Fibroblast of the aortic adventitia (primary cell): ENCODE measurements around the gene ANO10. TPM values are rescaled to one million over a fixed set of nuclear protein-coding genes. Genes with fewer than 3 reads are reported as not detected.

ENCODE experiments used
- DNase-seq: peaks from one replicate; pipeline ENCODE4 v3.0.0-alpha.2; 2010; ENCODE audit warnings: low read depth
- H3K4me3 ChIP-seq: 2 replicates; pipeline ENCODE4 v1.5.1; 2011; ENCODE audit warnings: low read depth, mild to moderate bottlenecking, control low read depth, low read length, moderate library complexity
- total RNA-seq: library from RNA; depleted of rRNA; stranded (reverse); fragments of >200 nt; gene quantifications from 2 replicates; pipeline ENCODE4 v1.2.3, GENCODE V29; 2012; ENCODE audit warnings: low replicate concordance
- TF ChIP-seq, protein P1 (sequence below): IDR thresholded peaks from 2 replicates; pipeline ENCODE4 v1.5.1; 2011; ENCODE audit warnings: mild to moderate bottlenecking, low read length, control low read depth, inconsistent platforms; ENCODE audit not compliant: insufficient read depth

Gene ANO10
- total RNA-seq, 1 donor, result 46.4 TPM

DNA sequence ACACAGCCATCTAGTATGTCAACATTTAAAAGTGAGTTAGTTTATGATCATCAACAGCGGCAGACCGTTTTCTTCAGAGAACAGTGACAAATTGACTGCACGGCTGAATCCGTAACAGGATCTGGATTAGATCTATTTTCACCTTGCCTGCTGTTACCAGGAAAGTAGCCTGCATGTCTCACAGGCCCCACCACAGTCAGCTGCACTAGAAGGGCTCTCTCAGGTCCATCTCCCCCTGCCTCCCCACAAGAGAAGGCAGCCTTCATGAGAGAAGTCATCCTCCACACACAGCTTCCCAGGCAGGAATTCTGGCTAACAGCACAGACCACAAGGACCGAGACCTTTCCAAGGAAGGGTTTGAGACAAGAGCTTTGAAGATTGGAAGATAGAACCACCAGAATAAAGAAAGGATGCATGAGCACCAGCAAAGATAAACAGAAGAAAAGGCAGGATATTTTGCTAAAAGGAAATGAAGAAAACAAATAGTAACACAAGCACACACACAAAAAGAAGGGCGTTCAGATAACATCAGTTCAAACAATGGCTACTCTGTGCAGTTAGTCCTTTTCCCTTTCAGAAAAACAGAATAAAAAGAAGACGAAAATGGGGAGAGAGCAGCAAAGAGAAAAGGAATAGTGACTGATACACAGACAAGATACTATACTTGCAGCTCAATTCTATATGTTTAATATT is 208.0 kb downstream of the ANO10 start:
- TF ChIP-seq, protein P1, sequence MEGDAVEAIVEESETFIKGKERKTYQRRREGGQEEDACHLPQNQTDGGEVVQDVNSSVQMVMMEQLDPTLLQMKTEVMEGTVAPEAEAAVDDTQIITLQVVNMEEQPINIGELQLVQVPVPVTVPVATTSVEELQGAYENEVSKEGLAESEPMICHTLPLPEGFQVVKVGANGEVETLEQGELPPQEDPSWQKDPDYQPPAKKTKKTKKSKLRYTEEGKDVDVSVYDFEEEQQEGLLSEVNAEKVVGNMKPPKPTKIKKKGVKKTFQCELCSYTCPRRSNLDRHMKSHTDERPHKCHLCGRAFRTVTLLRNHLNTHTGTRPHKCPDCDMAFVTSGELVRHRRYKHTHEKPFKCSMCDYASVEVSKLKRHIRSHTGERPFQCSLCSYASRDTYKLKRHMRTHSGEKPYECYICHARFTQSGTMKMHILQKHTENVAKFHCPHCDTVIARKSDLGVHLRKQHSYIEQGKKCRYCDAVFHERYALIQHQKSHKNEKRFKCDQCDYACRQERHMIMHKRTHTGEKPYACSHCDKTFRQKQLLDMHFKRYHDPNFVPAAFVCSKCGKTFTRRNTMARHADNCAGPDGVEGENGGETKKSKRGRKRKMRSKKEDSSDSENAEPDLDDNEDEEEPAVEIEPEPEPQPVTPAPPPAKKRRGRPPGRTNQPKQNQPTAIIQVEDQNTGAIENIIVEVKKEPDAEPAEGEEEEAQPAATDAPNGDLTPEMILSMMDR, result no peak
- no peak overlapping the region for H3K4me3 ChIP-seq
- DNase-seq, result no peak

DNA sequence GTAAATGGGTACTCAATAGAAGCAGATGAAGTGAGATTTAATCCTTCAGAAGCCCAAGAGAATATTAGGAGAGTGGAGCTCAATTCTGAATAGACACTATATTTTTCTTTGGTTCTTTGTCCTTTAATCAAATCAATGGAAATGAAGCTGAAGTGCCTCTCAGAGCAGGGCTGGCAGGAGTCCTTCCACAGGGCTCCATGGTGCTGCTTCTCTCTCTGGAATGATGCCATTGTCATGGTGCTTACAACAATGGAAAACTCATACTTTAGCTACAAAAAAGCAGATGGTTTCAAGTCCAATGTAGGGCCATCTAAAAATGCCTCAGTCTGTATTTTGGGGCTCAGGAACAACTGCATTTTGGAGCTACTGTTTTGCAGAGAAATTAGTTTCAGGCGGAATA is 210.4 kb downstream of the ANO10 start:
- TF ChIP-seq, protein P1, result no peak
- H3K4me3 ChIP-seq, result no peak overlapping the region
- DNase-seq, result no peak

DNA sequence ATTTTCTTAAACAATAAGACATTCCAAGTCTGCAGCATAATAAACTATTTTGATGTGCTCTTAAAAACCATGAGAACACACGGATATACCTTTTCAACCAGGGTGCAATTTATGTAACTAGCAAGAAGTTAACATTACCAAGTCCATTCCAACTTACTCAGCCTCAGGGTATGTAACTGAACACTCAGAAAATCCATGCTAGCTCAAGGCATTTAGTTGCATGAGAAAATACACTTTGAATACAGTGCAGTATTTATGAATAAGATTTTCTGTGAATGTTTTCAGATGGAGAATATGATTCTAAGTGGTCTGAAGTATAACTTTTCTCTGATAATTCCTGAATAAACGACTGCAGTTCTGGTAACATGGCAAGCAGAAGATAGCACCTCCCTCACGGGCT is 211.2 kb downstream of the ANO10 start:
- no peak for DNase-seq
- no peak overlapping the region for H3K4me3 ChIP-seq
- TF ChIP-seq, protein P1, result no peak

DNA sequence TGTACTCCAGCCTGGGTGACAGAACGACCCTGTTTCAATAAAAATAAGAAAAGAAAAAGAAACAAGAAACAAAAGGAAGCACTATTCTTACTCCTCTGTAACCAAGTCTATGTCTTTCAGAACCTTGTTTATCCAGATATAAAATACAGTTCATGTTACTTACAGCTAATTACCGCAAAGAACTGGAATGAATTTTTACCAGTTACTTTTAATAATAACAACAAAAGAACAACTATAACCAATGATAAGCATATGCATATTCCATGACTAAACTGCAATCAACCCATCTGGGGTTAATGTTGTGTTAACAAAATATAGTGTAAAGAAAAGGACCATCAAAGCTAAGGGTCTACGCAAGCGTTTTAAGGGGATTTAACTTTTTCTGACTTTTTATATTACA is 212.3 kb downstream of the ANO10 start:
- no peak overlapping the region for H3K4me3 ChIP-seq
- TF ChIP-seq, protein P1, result no peak
- no peak for DNase-seq

DNA sequence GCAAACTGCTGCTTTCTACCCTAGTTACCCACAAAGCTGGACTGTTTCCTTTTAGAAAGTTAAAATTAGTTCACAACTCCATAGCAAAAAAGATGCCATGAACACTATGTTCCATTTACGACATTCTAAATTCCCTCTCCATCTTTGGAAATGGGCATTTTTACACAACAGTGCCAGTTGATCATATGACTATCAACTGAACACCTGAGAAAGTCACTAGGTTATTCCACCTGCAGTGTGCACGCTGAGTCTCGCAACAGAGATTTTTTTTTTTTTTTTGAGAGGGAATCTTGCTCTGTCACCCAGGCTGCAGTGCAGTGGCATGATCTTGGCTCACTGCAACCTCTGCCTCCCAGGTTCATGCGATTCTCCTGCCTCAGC is 215.2 kb downstream of the ANO10 start:
- DNase-seq, result no peak
- TF ChIP-seq, protein P1, result no peak
- no peak overlapping the region for H3K4me3 ChIP-seq

DNA sequence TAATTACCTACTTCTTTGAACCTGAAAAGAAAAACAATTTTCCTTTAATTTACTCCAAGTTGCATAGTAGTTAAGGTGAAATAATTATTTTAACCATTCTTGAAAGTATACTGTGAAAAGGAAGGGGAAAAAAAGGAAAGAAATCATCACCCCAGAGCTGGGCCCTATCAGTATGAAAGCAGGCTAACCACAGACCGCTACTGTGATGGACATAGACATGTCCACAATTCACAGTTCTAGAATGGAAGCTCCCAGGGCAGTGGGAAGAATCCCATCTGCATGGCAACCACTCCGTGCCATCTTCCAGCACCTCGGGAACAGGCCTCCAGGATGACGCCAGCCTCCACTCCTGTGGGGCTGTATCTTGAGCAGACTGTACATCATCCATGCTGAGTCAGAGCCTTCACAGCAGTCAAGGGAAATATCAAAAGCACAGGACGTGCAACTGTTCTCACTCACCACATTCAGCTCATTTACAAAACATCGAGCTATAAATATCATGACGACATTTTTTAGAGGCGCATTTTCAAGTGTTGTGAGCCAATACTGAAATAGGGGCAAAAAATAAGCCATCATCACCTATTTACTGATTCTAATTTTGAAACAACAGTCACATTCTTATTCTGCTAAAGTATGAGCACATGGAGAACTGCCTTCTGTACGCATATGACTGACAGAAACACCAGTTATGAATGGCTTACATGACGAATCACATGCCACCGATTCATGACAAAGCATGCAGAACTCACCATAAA is 215.7 kb downstream of the ANO10 start:
- no peak for DNase-seq
- TF ChIP-seq, protein P1, result no peak

More for the DNA sequence above, 215.7 kb downstream of the ANO10 start:
- no peak overlapping the region for H3K4me3 ChIP-seq
